ENCODE data around the gene RPH3AL.

- TF ChIP-seq CTCF (IDR thresholded peaks at IDR 0.05) = no peak
- TF ChIP-seq POLR2A (IDR thresholded peaks at IDR 0.05) = no peak
These were observed 119.1 kb downstream of the RPH3AL start for GRCh38 chr17:233473-233941.

Data from ovary (tissue), 3 donors.